ENCODE data around the gene GGT5.
A peak's percentile ranks its signal among the peaks of the same experiment; 100 is the strongest.
"Not testable (repeated sequence)": the region's sequence is repeated elsewhere in the genome, so short reads cannot be mapped to it uniquely, and the experiment has no call there.

The GGT5 gene

DNA sequence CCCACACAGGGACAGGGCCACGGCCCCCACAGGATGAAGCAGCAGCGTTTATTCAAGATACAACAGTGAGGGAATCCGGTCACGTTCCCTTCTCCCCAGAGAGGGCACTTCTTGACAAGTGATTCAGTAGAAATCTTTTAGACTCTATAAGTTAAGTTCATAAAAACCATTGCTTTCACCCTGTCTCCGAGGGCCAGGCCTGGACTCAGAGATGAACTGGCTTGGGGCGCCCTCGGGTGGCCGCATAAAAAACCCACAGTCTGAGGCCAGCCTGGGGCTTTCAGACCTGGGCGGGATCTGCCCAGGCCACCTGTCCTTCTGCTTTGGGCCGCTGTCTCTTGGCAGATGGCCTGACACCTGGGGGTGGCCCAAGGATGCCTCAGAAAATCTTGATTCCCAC is 14.6 kb upstream of the GGT5 start:
- DNase-seq (ENCODE audit: low spot score): peak; percentile 62

- DNase-seq (ENCODE audit: low spot score): not testable (repeated sequence)
Observed at GRCh38 chr22:24256736-24257135, 11.9 kb upstream of the GGT5 start.

- not testable (repeated sequence) for DNase-seq (ENCODE audit: low spot score)
Observed at GRCh38 chr22:24256136-24256535, 11.3 kb upstream of the GGT5 start.

GRCh38 chr22:24253126-24253525 is 8.2 kb upstream of the GGT5 start:
- DNase-seq (ENCODE audit: low spot score): not testable (repeated sequence)

DNA sequence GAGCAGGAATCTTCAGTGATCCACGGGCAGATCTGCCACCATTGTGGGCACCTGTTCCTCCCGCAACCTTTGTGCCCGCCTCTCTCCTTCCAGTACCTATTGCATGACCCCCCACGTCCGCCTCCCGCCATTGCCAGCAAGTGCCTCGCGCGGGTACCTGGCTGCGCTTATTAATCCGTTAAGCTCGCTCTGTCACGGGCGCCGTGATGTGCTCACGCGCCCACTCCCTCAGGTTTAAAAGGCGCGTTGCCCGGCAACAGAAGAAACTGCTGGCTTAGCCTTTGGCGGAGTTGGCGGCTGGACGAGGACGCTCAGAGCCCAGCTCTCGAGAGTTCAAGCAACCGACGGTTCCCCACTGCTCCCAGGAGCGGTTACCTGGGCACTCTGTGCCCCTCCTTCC is 6.4 kb upstream of the GGT5 start:
- not testable (repeated sequence) for DNase-seq (ENCODE audit: low spot score)

DNA sequence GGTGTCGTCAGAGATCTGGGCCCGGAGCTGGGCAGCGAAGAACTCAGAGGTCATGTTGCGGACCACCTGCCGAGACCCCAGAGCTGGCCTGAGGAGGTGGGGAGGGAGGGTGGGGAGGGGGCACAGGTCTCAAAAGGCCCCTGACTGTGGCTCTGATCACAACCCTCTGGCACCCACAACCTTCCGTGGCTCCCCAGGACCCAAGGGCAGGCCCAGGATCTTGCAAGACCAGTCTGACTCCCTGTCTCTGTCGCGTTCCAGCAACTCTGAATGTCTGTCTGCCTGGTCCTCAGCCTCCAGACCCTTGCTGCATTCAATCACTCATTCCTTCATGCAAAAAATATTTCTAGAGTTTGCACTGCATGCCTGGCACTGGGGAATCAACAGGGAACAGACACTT is 4.5 kb upstream of the GGT5 start:
- not testable (repeated sequence) for DNase-seq (ENCODE audit: low spot score)

- not testable (repeated sequence) for DNase-seq (ENCODE audit: low spot score)
Observed at GRCh38 chr22:24248611-24249010, 3.7 kb upstream of the GGT5 start.

DNA sequence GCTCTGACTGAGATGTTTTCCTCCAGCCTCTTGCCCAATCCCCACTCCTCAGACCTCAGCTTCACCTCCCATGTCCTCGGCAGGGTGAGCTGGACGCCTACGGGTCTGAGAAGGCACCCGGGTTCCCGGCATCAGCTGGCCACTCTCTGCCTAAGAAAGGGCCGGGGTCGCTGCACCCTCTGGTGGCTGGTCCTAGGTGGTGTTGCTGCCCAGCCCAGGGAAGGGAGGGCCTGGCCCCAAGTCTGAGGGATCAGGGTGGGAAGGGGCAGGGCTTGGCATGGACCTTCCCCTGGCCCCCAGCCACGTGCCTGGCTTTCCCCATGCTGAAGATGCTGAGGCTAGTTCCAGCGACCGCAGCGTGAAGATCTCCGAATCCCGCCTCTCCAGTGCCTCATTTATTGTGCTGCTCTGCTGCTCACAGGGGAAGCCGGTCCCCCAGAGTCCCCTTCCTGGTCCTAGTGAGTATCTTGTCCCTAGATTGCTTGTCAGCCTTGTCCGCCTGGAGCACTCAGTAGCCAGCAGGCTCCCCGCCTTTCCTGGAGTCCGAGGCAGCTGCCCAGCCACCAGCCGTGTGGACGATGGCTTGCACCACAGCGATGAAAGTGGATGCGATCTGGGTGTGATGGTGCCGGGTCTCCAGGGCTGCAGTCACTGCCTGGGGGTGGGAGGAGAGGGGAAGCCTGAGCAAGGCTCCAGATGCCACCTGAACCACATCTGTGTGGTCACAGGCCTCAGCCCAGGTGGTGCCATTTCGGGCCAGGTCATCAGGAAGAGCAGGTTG is 2.9 kb upstream of the GGT5 start:
- DNase-seq (ENCODE audit: low spot score): peak; percentile 83
- peak; percentile 48 for TF ChIP-seq CTCF (IDR thresholded peaks at IDR 0.05; ENCODE audit: extremely low read depth, missing control alignments)

- TF ChIP-seq CTCF (IDR thresholded peaks at IDR 0.05; ENCODE audit: extremely low read depth, missing control alignments): no peak
- DNase-seq (ENCODE audit: low spot score): no peak
Observed at GRCh38 chr22:24247011-24247507, 2.2 kb upstream of the GGT5 start.

DNA sequence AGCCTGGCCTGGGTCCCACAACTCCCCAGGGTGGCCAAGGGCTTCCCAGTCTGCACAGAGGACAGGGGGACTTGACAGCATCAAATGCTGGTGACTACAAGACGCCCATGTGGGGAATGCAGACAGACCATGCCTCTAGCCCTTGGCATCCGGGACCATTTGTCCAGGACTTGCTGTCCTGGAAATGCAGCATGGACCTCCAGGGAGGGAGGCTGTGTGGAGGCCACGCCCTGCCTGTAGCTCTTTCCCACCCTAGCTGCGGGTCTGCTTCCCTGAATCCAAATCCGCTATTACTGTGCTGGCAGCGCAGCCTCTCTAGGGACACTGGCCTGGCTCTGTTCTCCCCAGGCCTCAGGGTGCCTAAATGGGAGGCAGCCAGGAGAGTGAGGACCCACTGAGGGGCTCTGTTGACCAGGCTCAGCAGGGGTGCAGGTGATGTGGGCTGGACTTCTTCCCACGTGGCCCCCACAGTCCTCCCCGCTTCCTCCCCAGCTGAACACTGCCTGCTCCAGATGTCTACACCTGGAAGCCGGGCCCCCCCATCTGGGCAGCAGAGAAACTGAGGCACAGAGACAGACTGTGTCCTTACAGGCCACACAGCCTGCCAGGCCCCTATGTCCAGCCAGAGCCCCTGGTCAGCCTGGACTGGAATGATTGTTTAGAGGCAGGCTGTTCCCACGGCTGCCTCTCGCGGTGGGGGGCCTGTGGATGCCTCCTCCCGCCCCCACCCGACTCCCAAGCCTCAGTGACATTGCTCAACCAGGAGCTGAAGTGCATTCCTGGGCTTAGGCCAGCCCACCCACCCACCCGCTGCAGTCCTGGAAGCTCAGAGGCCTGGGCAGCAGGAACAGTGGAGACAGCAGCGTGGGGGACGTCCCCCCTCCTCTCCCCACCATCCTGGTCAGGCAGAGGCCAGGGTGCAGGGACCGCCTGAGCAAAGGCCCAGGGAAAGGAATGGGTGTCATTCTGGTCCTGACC is 991 bp upstream of the GGT5 start:
- DNase-seq (ENCODE audit: low spot score): not testable (repeated sequence)

DNA sequence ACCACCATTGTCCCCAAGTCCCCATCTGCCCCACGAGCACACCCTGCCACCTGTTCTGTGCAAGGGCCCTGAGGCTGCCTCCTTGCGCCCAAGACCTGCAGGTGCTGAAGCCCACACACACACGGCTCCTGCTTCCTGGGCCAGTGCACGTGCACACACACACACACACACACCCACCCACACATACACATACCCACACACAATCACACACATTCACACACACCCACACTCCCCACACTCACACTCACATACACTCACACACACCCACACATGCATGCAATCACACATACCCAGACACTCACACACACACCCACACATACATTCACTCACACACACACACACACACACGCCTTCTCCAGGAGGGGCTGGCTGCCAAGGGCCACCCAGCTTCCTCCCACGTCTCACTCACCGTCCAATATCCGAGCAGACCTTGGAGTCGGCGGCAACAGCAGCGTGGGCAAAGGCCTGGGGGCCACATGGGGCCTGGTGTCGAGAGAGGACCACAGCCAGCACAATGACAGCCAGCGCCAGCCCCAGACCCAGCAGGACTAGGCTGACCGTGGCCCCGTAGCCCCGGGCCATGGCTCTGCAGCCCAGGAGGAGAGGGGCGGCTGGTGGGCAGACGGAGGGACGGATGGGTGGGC is 616 bp downstream of the GGT5 start:
- DNase-seq (ENCODE audit: low spot score): no peak
- TF ChIP-seq CTCF (IDR thresholded peaks at IDR 0.05; ENCODE audit: extremely low read depth, missing control alignments): no peak

DNA sequence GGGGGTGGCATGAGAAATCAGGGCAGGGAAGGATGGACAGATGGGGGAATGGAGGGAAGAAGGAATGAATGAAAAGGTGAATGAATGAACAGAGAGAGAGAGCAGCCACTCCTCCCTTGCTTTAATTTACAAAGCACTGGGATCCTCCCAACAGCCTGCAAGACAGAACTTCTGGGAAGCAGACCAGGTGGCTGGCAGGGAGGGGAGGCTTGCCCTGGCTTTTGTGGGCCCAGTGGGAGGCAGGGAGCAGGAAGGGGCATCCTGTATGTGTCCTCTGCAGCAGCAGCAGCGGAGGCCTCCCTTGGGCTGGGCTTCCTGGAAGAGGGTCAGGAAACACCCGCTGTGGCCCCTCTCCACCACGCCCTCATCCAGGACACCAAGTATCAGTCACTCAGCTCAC is 1.5 kb downstream of the GGT5 start:
- DNase-seq (ENCODE audit: low spot score): not testable (repeated sequence)

DNA sequence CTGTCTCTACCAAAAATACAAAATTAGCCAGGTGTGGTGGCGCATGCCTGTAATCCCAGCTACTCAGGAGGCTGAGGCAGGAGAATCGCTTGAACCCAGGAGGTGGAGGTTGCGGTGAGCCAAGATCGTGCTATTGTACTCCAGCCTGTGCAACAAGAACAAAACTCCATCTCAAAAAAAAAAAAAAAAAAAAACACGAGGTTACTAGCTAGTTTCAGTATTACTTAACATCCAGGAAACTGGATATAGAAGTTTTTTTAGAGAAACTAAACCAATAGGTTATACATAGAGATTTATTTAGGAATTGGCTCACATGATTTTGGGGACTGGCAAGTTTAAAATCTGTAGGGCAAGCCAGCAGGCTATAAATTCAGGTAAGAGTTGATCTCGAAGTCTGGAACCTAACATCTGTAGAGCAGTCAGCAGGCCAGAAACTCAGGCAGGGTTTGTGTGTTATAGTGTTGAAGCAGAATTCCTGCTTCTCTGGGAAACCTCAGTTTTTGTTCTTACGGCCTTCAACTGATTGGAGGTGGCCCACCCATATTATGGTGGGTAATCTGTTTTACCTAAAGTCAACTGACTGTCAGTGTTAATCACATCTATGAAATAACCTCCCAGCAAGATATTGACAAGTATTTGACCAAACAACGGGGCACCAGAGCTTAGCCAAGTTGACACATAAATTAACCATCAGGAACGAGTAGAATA is 3.7 kb downstream of the GGT5 start:
- not testable (repeated sequence) for DNase-seq (ENCODE audit: low spot score)
